ENCODE data around the gene ANAPC10. TPM values are rescaled to one million over a fixed set of nuclear protein-coding genes. Genes with fewer than 3 reads are reported as not detected.
"Not testable (repeated sequence)": the region's sequence is repeated elsewhere in the genome, so short reads cannot be mapped to it uniquely, and the experiment has no call there.

ANAPC10 gene
- total RNA-seq, 2 donors from 2014 or later = 22.3 to 31.4 TPM

DNA sequence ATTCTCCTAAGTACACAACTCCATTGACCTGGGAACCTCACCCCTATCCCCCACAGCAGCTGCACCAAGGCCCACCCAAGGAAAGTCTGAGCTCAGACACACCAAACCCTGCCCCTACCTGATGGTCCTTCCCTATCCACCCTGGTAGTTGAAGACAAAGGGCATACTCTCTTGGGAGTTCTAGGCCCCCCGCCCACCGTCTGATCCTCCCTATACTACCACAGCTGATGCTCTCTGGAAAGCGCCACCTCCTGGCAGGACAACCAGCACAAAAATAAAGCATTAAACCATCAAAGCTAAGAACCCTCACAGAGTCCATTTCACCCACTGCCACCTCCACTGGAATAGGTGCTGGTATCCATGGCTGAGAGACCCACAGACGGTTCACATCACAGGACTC, 83.6 kb downstream of the ANAPC10 start:
- WGBS = 100% methylated on average over 4 of the region's 4 CpGs
- H3K27me3 ChIP-seq (replicated peaks; ENCODE audit: insufficient read depth) = no peaks in the 10 kb centered on the region
- DNase-seq (ENCODE audit: low spot score) = no peak
- H3K27ac ChIP-seq = no peak overlapping the region
- TF ChIP-seq POLR2A (IDR thresholded peaks at IDR 0.05) = no peak
- TF ChIP-seq POLR2AphosphoS5 (IDR thresholded peaks at IDR 0.05) = no peak
- TF ChIP-seq, protein P1, sequence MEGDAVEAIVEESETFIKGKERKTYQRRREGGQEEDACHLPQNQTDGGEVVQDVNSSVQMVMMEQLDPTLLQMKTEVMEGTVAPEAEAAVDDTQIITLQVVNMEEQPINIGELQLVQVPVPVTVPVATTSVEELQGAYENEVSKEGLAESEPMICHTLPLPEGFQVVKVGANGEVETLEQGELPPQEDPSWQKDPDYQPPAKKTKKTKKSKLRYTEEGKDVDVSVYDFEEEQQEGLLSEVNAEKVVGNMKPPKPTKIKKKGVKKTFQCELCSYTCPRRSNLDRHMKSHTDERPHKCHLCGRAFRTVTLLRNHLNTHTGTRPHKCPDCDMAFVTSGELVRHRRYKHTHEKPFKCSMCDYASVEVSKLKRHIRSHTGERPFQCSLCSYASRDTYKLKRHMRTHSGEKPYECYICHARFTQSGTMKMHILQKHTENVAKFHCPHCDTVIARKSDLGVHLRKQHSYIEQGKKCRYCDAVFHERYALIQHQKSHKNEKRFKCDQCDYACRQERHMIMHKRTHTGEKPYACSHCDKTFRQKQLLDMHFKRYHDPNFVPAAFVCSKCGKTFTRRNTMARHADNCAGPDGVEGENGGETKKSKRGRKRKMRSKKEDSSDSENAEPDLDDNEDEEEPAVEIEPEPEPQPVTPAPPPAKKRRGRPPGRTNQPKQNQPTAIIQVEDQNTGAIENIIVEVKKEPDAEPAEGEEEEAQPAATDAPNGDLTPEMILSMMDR (IDR thresholded peaks at IDR 0.05) = no peak
- H3K9me3 ChIP-seq = no peaks in the 10 kb centered on the region
- H3K4me1 ChIP-seq (replicated peaks) = no peaks in the 10 kb centered on the region
- no peaks in the 10 kb centered on the region for H3K36me3 ChIP-seq
- H3K4me3 ChIP-seq = no peak overlapping the region
- intact Hi-C loops (cut with DNase I) = no loop called here

DNA sequence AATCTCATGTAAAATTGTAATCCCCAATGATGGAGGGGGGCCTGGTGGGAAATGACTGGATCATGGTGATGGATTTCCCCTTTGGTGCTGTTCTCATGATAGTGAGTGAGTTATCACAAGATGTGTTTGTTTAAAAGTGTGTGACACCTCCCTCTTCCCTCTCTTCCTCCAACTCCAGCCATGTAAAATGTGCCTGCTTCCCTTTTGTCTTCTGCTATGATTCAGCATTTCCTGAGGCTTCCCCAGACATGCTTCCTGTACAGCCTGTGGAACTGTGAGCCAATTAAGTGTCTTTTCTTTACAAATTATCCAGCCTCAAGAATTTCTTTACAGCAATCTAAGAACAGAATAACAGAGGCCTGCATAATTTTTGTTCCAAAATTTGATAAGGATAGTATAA, 85.2 kb downstream of the ANAPC10 start:
- no peaks in the 10 kb centered on the region for H3K36me3 ChIP-seq
- no peak overlapping the region for H3K4me3 ChIP-seq
- no peaks in the 10 kb centered on the region for H3K9me3 ChIP-seq
- DNase-seq (ENCODE audit: low spot score) = no peak
- TF ChIP-seq POLR2A (IDR thresholded peaks at IDR 0.05) (no peak), POLR2AphosphoS5 (IDR thresholded peaks at IDR 0.05) (no peak)
- TF ChIP-seq, protein P1 (IDR thresholded peaks at IDR 0.05) = no peak
- intact Hi-C loops (cut with DNase I) = no loop called here
- H3K27me3 ChIP-seq (replicated peaks; ENCODE audit: insufficient read depth) = no peaks in the 10 kb centered on the region
- no peak overlapping the region for H3K27ac ChIP-seq
- H3K4me1 ChIP-seq (replicated peaks) = no peaks in the 10 kb centered on the region

DNA sequence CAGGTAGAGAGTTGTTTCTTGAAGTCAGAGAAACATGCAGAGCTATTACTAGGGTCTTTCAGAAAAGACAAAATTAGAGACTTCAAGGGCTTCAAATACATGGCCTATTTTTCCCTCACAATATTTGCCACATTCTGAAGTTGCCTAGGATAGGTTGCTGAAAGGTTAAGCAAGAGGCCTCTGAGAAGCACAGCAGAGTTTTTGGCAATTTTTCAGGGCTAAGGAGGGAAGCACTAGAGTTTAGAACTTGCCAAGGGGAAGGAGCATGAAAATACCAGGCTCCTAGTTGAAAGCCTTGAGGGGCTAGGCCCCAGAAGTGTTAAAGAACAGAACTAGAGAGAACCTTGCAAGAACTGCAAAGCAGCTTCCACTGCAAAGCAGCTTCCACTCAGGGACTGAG, 86.4 kb downstream of the ANAPC10 start:
- intact Hi-C loops (cut with DNase I) = no loop called here
- Histone ChIP-seq H3K27ac (no peak overlapping the region), H3K36me3 (no peaks in the 10 kb centered on the region), H3K27me3 (replicated peaks; ENCODE audit: insufficient read depth) (no peaks in the 10 kb centered on the region), H3K4me3 (no peak overlapping the region), H3K9me3 (no peaks in the 10 kb centered on the region), H3K4me1 (replicated peaks) (no peaks in the 10 kb centered on the region)
- DNase-seq (ENCODE audit: low spot score) = no peak
- TF ChIP-seq POLR2AphosphoS5 (IDR thresholded peaks at IDR 0.05) (no peak), POLR2A (IDR thresholded peaks at IDR 0.05) (no peak)
- TF ChIP-seq, protein P1 (IDR thresholded peaks at IDR 0.05) = no peak

DNA sequence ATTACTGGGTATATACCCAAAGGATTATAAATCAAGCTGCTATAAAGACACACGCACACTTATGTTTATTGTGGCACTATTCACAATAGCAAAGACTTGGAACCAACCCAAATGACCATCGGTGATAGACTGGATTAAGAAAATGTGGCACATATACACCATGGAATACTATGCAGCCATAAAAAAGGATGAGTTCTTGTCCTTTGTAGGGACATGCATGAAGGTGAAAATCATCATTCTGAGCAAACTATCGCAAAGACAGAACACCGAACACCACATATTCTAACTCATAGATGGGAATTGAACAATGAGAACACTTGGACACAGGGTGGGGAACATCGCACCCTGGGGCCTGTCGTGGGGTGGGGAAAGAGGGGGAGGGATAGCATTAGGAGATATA, 87.7 kb downstream of the ANAPC10 start:
- H3K9me3 ChIP-seq; H3K4me1 ChIP-seq (replicated peaks); DNase-seq (ENCODE audit: low spot score); H3K4me3 ChIP-seq; H3K36me3 ChIP-seq; H3K27me3 ChIP-seq (replicated peaks; ENCODE audit: insufficient read depth); H3K27ac ChIP-seq; intact Hi-C loops (cut with DNase I): not testable (repeated sequence)
- 93% methylated on average over 6 of the region's 6 CpGs for WGBS

DNA sequence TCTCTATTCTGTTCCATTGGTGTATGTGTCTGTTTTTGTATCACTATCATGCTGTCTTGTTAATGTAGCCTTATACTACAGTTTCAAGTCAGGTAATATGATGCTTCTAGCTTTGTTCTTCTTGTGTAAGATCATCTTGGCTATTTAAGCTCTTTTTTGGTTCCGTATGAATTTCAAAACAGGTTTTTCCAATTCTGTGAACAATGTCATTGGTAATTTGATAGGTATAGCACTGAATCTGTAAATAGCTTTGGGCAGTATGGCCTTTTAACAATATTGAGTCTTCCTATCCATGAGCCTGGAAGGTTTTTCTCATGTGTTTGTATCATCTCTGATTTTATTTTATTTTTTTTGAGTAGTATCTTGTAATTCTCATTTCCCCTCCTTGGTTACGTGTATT, 94.3 kb downstream of the ANAPC10 start:
- Histone ChIP-seq H3K4me3 (no peak overlapping the region), H3K27ac (no peak overlapping the region), H3K27me3 (replicated peaks; ENCODE audit: insufficient read depth) (no peaks in the 10 kb centered on the region), H3K9me3 (no peaks in the 10 kb centered on the region), H3K36me3 (no peaks in the 10 kb centered on the region), H3K4me1 (replicated peaks) (no peaks in the 10 kb centered on the region)
- WGBS = 49% methylated on average over 2 of the region's 2 CpGs
- TF ChIP-seq POLR2AphosphoS5 (IDR thresholded peaks at IDR 0.05) (no peak), POLR2A (IDR thresholded peaks at IDR 0.05) (no peak)
- TF ChIP-seq, protein P1 (IDR thresholded peaks at IDR 0.05) = no peak
- intact Hi-C loops (cut with DNase I) = no loop called here
- DNase-seq (ENCODE audit: low spot score) = no peak
